ENCODE measurements around the gene ZBTB7C. TPM values are rescaled to one million over a fixed set of nuclear protein-coding genes. Genes with fewer than 3 reads are reported as not detected.

Gene ZBTB7C
- total RNA-seq, 1 experiment from 2014 or later: 0.33 TPM

DNA sequence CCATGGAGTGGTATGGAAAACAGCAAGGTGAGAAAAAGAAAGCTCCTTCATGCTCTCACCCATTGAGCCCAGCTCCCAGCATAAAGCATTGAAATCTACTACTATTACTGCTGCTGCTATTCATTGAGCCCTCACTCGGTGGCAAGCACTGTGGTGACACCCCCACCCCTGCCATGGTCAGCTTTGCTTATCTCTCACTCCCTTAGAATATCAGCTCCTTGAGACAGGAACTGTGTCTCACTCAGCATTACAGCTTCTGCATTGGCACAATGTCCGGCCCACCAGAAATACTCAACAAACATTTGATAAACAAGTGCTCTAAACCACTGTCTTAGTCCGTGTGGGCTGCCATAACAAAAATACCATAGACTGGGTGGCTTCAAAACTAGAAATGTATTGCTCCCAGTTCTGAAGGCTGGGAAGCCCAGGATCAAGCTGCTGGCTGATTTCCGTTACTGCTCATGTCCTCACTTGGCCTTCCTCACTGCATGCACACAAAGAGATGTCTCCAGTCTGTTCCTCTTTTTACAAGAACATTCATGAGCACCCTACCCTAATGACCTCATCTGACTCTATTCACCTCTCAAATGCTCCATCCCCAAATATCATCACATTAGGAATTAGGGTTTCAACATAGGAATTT, 116.3 kb downstream of the ZBTB7C start:
- TF ChIP-seq, protein P1, sequence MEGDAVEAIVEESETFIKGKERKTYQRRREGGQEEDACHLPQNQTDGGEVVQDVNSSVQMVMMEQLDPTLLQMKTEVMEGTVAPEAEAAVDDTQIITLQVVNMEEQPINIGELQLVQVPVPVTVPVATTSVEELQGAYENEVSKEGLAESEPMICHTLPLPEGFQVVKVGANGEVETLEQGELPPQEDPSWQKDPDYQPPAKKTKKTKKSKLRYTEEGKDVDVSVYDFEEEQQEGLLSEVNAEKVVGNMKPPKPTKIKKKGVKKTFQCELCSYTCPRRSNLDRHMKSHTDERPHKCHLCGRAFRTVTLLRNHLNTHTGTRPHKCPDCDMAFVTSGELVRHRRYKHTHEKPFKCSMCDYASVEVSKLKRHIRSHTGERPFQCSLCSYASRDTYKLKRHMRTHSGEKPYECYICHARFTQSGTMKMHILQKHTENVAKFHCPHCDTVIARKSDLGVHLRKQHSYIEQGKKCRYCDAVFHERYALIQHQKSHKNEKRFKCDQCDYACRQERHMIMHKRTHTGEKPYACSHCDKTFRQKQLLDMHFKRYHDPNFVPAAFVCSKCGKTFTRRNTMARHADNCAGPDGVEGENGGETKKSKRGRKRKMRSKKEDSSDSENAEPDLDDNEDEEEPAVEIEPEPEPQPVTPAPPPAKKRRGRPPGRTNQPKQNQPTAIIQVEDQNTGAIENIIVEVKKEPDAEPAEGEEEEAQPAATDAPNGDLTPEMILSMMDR (conservative IDR thresholded peaks at IDR 0.05): no peak
- Histone ChIP-seq H3K14ac (ENCODE audit: insufficient read depth, low read length) (no peak overlapping the region), H3K79me2 (ENCODE audit: insufficient read depth, low read length) (no peaks in the 10 kb centered on the region), H3K18ac (ENCODE audit: insufficient read length, low read depth, low read length) (no peak overlapping the region), H3K23ac (ENCODE audit: insufficient read length, low read depth, low read length) (no peak overlapping the region), H3K27ac (ENCODE audit: insufficient read length, low read depth, low read length) (no peak overlapping the region), H3K56ac (ENCODE audit: insufficient read length, low read depth, low read length) (no peak overlapping the region), H2BK12ac (ENCODE audit: insufficient read length, low read depth, low read length) (no peak overlapping the region), H2BK15ac (ENCODE audit: low read depth, low read length) (no peak overlapping the region), H3T11ph (ENCODE audit: low read length) (no peak overlapping the region), H4K20me1 (ENCODE audit: control insufficient read depth, insufficient read depth, insufficient read length) (no peaks in the 10 kb centered on the region), H4K8ac (replicated peaks; ENCODE audit: insufficient read length, low read depth, low read length) (no peak overlapping the region), H3K4ac (ENCODE audit: low read depth, low read length) (no peak overlapping the region), H3K4me2 (ENCODE audit: insufficient read depth, insufficient read length, low read length) (no peak overlapping the region), H2BK120ac (ENCODE audit: low read depth, low read length, poor library complexity, severe bottlenecking) (no peak overlapping the region), H3K27me3 (ENCODE audit: insufficient read depth, low read length) (no peaks in the 10 kb centered on the region), H4K5ac (ENCODE audit: insufficient read length, low read depth, low read length) (no peak overlapping the region), H2BK5ac (ENCODE audit: insufficient read length, low read length) (no peak overlapping the region), H3K9me3 (ENCODE audit: control insufficient read depth, low read depth, low read length) (no peaks in the 10 kb centered on the region), H2AK5ac (ENCODE audit: insufficient read length, low read length) (no peak overlapping the region), H3K79me1 (ENCODE audit: insufficient read depth, low read depth, low read length, poor library complexity, severe bottlenecking) (no peaks in the 10 kb centered on the region), H3K9ac (ENCODE audit: extremely low read depth, insufficient read length, low read length) (no peak overlapping the region), H3K23me2 (ENCODE audit: insufficient read length, low read depth, low read length, poor library complexity, severe bottlenecking) (no peaks in the 10 kb centered on the region), H2BK20ac (ENCODE audit: low read depth, low read length, poor library complexity, severe bottlenecking) (no peak overlapping the region), H4K91ac (ENCODE audit: insufficient read length, low read depth, low read length) (no peak overlapping the region), H2AFZ (ENCODE audit: low read length) (no peak overlapping the region), H3K4me1 (ENCODE audit: insufficient read depth, low read length) (no peaks in the 10 kb centered on the region)
- no CpG with 5 or more reads among the region's 4 CpGs for WGBS (ENCODE audit: extremely low coverage, insufficient read length, low lambda C conversion rate)
- Mint-ChIP-seq H3K4me3 (no peak overlapping the region), H3K36me3 (ENCODE audit: insufficient read depth in 1 of 3, low read depth in 3 of 3) (no peaks in the 10 kb centered on the region), H3K4me1 (peaks cover 12 to 33% of the 10 kb centered on the region in 2 experiments), H3K27me3 (ENCODE audit: low read depth) (peaks cover 3% of the 10 kb centered on the region; the same call in 1 of the 2 replicates), H3K9me3 (no peaks in the 10 kb centered on the region), H3K27ac (no peak overlapping the region)
- no peak for DNase-seq

Data from H9 (cell line).